Activated CD8-positive, alpha-beta T cell treated with anti-CD3 and anti-CD28 coated beads, Interleukin-2, amount 10 ng/mL, durations not matched to agents 7 days and 5 days (primary cell): ENCODE data around the gene FKBP4. TPM values are rescaled to one million over a fixed set of nuclear protein-coding genes. Genes with fewer than 3 reads are reported as not detected.

Experiments used
- ATAC-seq: fragments of 150-1000 bp; cut with Tn5 transposase; one replicate; pipeline ENCODE4 v1.10.0; 2021; ENCODE audit warnings: moderate library complexity
- CTCF ChIA-PET: fragments of 350-600 bp; sonication (Branson Sonifier 250); formaldehyde crosslinking; loops from one replicate; lab custom pipeline; 2021; ENCODE audit warnings: antibody characterized with exemption; lab: Charles Lee
- POLR2A ChIA-PET: fragments of 350-600 bp; sonication (Branson Sonifier 250); formaldehyde crosslinking; loops from one replicate; lab custom pipeline; 2021; ENCODE audit warnings: antibody characterized with exemption; lab: Charles Lee
- DNase-seq: peaks from one replicate; pipeline ENCODE4 v3.0.0-alpha.2; 2020
- H3K27ac Mint-ChIP-seq: one replicate; pipeline ENCODE4 v1.8.0; 2021; ENCODE audit warnings: mild to moderate bottlenecking, mixed read lengths
- H3K27me3 Mint-ChIP-seq: one replicate; pipeline ENCODE4 v1.8.0; 2021; ENCODE audit warnings: low read depth, mixed read lengths
- H3K36me3 Mint-ChIP-seq: one replicate; pipeline ENCODE4 v1.8.0; 2021; ENCODE audit warnings: low read depth, mixed read lengths
- H3K4me1 Mint-ChIP-seq: one replicate; pipeline ENCODE4 v1.8.0; 2021; ENCODE audit warnings: low read depth, mixed read lengths
- H3K4me3 Mint-ChIP-seq: one replicate; pipeline ENCODE4 v1.8.0; 2021; ENCODE audit warnings: mild to moderate bottlenecking, mixed read lengths
- H3K9me3 Mint-ChIP-seq: one replicate; pipeline ENCODE4 v1.8.0; 2022; ENCODE audit warnings: mixed read lengths; ENCODE audit not compliant: insufficient read depth
- total RNA-seq, 2 experiments: library from RNA; stranded (reverse); gene quantifications; one replicate each; pipeline ENCODE4 v1.2.3, GENCODE V29; 2021

FKBP4 gene
- total RNA-seq, 2 experiments from 2014 or later = 91.5 to 102 TPM

DNA sequence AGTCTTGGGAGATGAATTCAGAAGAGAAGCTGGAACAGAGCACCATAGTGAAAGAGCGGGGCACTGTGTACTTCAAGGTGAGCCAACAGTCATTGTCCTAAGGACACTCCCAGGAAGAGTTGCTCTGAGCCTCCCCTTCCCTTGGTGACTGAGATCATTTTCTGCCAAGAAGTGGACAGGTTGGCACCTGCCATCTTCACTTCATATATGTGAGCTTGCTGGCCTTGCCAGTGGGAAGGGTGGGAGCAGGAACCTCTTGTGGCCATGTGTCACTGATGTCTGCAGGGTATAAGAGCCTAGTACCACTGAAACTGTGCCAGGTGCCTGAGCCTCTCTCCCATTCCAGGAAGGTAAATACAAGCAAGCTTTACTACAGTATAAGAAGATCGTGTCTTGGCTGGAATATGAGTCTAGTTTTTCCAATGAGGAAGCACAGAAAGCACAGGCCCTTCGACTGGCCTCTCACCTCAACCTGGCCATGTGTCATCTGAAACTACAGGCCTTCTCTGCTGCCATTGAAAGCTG is 5.3 kb downstream of the FKBP4 start:
- H3K36me3 Mint-ChIP-seq = peaks cover 78% of the 10 kb centered on the region
- no peaks in the 10 kb centered on the region for H3K9me3 Mint-ChIP-seq
- CTCF ChIA-PET = interaction anchor here (2.4 kb wide), 1 partner anchor 117 kb away, joined by 10 read pairs; no protein-coding TSS in a partner anchor

DNA sequence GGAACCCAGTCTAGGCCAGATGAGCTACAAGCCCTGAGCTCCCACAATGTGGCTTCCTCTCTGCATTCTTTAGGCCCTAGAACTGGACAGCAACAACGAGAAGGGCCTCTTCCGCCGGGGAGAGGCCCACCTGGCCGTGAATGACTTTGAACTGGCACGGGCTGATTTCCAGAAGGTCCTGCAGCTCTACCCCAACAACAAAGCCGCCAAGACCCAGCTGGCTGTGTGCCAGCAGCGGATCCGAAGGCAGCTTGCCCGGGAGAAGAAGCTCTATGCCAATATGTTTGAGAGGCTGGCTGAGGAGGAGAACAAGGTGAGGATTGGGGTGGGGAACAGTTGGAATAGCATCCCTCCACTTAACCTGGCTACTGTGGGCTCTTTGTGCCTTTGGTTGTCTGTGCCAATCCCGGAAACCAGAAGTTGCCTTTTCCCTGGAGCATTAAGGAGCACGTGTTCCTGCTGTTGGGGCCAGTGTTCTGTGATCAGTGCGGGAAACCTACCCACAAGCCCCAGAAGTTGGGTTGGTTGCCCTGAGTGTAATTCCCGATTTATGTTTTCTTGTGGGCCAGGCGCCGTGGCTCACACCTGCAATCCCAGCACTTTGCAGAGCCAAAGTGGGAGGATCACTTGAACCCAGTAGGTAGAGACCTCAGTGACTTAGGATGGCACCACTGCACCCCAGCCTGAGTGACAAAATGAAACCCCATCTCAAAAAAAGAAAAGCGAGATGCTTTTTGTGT is 6.4 kb downstream of the FKBP4 start:
- POLR2A ChIA-PET = interaction anchor here (0.9 to 1.6 kb wide), 2 partner anchors 76 to 110 kb away, joined by 3 to 4 read pairs; partner anchors contain the start of genes FOXM1 and RHNO1
- CTCF ChIA-PET = interaction anchor here (2.4 kb wide), 1 partner anchor 118 kb away, joined by 10 read pairs; no protein-coding TSS in a partner anchor

More for the DNA sequence above, 5.3 kb downstream of the FKBP4 start:
- no peak for DNase-seq
- no peak for ATAC-seq
- no peaks in the 10 kb centered on the region for H3K27me3 Mint-ChIP-seq
- H3K27ac Mint-ChIP-seq = no peak overlapping the region
- POLR2A ChIA-PET = interaction anchor here (0.9 to 1.6 kb wide), 2 partner anchors 77 to 109 kb away, joined by 3 to 4 read pairs; partner anchors contain the start of genes FOXM1 and RHNO1
- H3K4me1 Mint-ChIP-seq = peaks cover 16% of the 10 kb centered on the region
- H3K4me3 Mint-ChIP-seq = no peak overlapping the region

DNA sequence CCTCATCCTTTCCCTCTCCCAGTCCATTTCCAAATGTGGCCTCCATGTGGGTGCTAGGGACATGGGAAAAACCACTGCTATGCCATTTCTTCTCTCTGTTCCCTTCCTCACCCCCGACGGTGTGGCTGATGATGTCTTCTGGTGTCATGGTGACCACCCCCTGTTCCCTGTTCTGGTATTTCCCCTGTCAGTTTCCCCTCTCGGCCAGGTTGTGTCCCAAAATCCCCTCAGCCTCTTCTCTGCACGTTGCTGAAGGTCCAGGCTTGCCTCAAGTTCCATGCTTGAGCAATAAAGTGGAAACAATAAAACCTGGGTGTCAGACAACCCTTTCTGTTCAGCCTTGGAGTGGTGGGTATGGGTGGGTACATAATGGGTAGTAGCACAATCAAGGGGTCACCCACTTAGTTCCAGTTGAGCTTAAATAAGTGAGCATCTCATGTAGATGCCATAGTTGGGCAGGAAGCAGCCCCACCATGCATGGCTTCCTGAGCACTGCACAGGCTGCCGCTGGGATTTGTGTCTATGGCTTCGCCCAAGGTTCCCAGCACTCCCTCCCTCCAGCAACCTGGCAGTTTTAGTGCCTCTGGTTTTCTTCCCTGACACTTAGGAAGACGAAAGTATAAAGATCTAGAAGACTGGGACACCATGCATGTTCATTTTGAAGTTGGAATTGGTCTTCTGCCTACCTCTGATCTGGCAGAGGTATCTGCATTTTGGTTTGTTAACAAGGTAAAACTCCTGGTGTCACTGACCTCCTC is 9.0 kb downstream of the FKBP4 start:
- CTCF ChIA-PET = interaction anchor here (1.5 kb wide), 1 partner anchor 9 kb away, joined by 4 read pairs; the partner anchor contains the start of gene ITFG2
- H3K36me3 Mint-ChIP-seq = peaks cover 61% of the 10 kb centered on the region

More for the DNA sequence above, 6.4 kb downstream of the FKBP4 start:
- Mint-ChIP-seq H3K9me3 (no peaks in the 10 kb centered on the region), H3K4me1 (peaks cover 15% of the 10 kb centered on the region), H3K36me3 (peaks cover 84% of the 10 kb centered on the region), H3K27ac (no peak overlapping the region), H3K4me3 (no peak overlapping the region), H3K27me3 (no peaks in the 10 kb centered on the region)
- no peak for ATAC-seq
- no peak for DNase-seq

DNA sequence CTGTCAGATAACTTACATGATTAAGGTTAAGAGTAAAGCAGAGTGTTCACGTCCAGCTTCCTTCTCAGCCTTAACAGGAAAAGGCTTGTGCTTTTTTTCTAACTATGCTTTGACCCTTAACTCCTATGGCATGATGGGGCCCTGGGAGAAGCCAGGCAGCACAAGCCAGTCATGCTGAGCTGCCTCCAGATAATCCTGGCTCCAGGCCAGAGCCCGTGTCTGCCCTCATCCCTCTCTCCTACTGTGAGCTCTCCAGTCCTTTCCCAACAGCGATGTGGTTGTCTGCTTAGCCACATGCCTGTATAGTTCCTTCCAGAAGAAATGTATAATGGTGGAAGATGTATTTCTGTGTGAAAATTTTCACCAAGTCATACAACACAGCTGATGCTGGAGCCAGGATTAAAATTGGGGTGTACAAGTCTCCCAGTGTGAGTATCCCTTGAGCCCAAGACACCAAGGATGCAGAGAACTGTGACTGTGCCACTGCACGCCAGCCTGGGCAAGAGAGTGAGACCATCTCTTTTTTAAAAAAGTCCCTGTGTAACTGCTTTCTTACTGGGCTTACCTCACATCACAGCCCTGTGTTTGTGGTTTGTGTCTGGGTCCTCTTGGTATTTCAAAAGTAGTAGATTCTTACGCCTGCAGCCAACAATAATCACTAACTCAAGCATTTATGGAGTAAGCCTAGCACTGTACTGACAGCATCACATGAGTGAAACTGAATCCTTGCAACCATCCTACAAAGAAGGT is 9.8 kb downstream of the FKBP4 start:
- H3K36me3 Mint-ChIP-seq = peaks cover 53% of the 10 kb centered on the region
- ChIA-PET POLR2A (no interaction called here), CTCF (interaction anchor here (1.5 kb wide), 1 partner anchor 8 kb away, joined by 4 read pairs; the partner anchor contains the start of gene ITFG2)
- no peaks in the 10 kb centered on the region for H3K27me3 Mint-ChIP-seq
- DNase-seq = no peak
- no peak for ATAC-seq
- no peaks in the 10 kb centered on the region for H3K9me3 Mint-ChIP-seq
- H3K4me3 Mint-ChIP-seq = no peak overlapping the region
- no peak overlapping the region for H3K27ac Mint-ChIP-seq
- peaks cover 2% of the 10 kb centered on the region for H3K4me1 Mint-ChIP-seq

More for the DNA sequence above, 9.0 kb downstream of the FKBP4 start:
- POLR2A ChIA-PET = no interaction called here
- DNase-seq (no peak), ATAC-seq (no peak)
- Mint-ChIP-seq H3K27me3 (no peaks in the 10 kb centered on the region), H3K27ac (no peak overlapping the region), H3K4me3 (no peak overlapping the region), H3K9me3 (no peaks in the 10 kb centered on the region), H3K4me1 (peaks cover 2% of the 10 kb centered on the region)

DNA sequence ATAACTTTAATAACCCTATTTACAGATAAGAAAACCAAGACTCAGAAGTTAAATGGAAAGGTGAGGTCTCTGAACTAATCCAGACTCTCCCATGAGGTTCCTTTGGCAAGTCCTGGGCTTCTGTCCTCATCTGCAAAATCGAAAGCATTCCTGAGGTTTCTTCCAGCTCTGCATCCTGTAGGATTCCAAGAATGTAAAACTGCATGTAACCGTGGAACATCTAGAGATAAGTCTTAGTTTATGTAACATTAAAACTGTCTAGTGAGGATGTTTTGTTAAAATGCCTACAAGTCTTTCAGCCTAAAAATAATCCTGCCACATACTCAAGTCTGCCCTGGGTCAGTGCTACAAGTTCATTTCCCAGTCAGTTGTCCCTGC is 10.4 kb downstream of the FKBP4 start:
- Mint-ChIP-seq H3K27ac (no peak overlapping the region), H3K4me1 (peaks cover 2% of the 10 kb centered on the region), H3K27me3 (no peaks in the 10 kb centered on the region), H3K9me3 (no peaks in the 10 kb centered on the region), H3K4me3 (no peak overlapping the region), H3K36me3 (peaks cover 48% of the 10 kb centered on the region)
- ChIA-PET POLR2A (no interaction called here), CTCF (interaction anchor here (1.5 kb wide), 1 partner anchor 8 kb away, joined by 4 read pairs; the partner anchor contains the start of gene ITFG2)
- ATAC-seq (no peak), DNase-seq (no peak)

DNA sequence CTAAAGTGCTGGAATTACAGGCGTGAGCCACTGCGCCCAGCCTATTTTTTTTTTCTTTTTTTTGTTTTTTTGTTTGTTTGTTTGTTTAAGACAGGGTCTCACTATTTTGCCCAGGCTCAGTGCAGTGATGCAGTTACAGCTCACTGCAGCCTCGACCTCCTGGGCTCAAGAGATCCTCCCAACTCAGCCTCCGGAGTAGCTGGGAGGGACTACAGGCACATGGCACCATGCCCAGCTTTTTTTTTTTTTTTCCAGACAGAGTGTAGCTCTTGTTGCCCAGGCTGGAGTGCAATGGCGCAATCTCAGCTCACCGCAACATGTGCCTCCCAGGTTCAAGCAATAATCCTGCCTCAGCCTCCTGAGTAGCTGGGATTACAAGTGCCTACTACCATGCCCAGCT is 11.9 kb downstream of the FKBP4 start:
- CTCF ChIA-PET = no interaction called here
- Mint-ChIP-seq H3K4me3 (no peak overlapping the region), H3K27me3 (no peaks in the 10 kb centered on the region), H3K9me3 (no peaks in the 10 kb centered on the region), H3K36me3 (peaks cover 35% of the 10 kb centered on the region), H3K4me1 (peaks cover 5% of the 10 kb centered on the region), H3K27ac (no peak overlapping the region)
- DNase-seq (no peak), ATAC-seq (no peak)
- POLR2A ChIA-PET = no interaction called here

DNA sequence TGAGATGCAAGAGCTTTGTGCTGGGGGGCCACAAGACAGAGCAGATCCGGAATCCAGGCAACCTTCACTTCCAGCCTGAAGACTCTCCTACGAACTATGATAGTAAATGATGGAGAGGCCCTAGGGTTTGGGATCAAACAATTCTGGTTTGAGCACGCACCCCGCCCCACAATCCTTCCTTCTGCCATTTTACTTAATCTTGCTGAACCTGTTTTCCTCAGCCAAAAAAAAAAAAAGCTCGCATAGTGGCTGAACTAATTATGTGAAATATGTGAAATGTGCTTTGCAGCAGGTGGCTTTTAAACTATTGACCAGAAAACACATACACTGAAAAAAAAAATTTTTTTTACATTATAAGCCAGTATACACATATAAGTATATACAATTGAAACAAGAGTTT is 17.0 kb downstream of the FKBP4 start:
- ATAC-seq = no peak
- POLR2A ChIA-PET = interaction anchor here (0.6 to 3.2 kb wide), 2 partner anchors 16 to 23 kb away, joined by 3 to 12 read pairs; no protein-coding TSS in a partner anchor
- CTCF ChIA-PET = no interaction called here
- peak overlapping the region; percentile 98 for H3K4me3 Mint-ChIP-seq
- H3K27ac Mint-ChIP-seq = no peak overlapping the region
- DNase-seq = no peak
- no peaks in the 10 kb centered on the region for H3K27me3 Mint-ChIP-seq
- no peaks in the 10 kb centered on the region for H3K9me3 Mint-ChIP-seq
- peaks cover 7% of the 10 kb centered on the region for H3K36me3 Mint-ChIP-seq
- H3K4me1 Mint-ChIP-seq = peaks cover 27% of the 10 kb centered on the region

DNA sequence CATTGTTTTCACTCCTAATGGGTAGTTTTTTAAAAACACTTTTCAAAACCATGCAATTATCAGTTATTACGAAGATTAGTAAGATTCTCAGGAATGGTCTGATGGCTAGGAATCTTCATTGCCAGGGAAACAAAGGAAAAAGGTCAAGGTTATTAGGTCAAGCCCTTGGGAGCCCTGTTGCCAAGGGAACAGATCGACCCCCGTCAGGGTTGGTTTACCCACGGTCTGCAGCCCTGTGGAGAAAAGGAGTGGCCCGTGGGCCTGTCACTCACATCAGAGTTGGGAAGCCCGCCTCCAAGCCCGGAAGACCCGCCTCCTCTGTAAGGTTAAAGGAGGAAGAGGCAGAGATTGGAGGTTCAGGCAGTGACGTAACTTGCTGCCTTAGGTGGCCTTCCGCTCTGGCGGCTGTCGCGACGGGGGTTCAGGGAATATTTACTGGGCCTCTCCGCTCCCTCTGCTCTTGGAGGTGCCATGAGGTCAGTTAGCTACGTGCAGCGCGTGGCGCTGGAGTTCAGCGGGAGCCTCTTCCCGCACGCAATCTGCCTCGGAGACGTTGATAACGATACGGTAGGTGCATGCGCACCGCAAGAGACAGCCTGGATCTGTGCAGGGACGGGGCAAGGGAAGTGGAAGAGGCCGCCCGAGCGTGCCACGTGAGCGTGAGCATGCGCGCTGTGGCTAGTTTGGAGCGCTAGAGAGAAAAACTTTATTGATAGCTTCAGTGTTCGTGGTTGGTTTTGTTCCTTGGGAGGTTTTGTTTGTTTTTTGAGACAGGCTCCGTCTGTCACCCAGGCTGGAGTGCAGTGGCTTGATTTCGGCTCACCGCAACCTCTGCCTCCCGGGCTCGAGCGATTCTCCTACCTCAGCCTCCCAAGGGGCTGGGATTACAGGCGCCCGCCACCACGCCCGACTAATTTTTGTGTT is 17.8 kb downstream of the FKBP4 start, which contains the start of gene ITFG2:
Gene ITFG2 (plus strand): TSS at position 379 of the 924 bp plus-strand sequence. CDS start 93 bp downstream, at position 472.
- Mint-ChIP-seq H3K4me1 (peaks cover 27% of the 10 kb centered on the region), H3K4me3 (peak within 1 kb of the TSS; percentile 98), H3K27ac (peak within 1 kb of the TSS; percentile 99), H3K36me3 (peaks cover 12% of the 10 kb centered on the region), H3K9me3 (no peaks in the 10 kb centered on the region), H3K27me3 (no peaks in the 10 kb centered on the region)
- CTCF ChIA-PET = interaction anchor here (1.1 to 2.2 kb wide), 7 partner anchors 8 to 129 kb away, joined by 3 to 11 read pairs (median 4); no protein-coding TSS in a partner anchor
- DNase-seq (peak; percentile 99), ATAC-seq (peak; percentile 95)
- POLR2A ChIA-PET = interaction anchor here (0.6 to 3.2 kb wide), 6 partner anchors 17 to 260 kb away, joined by 3 to 12 read pairs (median 3); partner anchors contain the start of gene FKBP4

DNA sequence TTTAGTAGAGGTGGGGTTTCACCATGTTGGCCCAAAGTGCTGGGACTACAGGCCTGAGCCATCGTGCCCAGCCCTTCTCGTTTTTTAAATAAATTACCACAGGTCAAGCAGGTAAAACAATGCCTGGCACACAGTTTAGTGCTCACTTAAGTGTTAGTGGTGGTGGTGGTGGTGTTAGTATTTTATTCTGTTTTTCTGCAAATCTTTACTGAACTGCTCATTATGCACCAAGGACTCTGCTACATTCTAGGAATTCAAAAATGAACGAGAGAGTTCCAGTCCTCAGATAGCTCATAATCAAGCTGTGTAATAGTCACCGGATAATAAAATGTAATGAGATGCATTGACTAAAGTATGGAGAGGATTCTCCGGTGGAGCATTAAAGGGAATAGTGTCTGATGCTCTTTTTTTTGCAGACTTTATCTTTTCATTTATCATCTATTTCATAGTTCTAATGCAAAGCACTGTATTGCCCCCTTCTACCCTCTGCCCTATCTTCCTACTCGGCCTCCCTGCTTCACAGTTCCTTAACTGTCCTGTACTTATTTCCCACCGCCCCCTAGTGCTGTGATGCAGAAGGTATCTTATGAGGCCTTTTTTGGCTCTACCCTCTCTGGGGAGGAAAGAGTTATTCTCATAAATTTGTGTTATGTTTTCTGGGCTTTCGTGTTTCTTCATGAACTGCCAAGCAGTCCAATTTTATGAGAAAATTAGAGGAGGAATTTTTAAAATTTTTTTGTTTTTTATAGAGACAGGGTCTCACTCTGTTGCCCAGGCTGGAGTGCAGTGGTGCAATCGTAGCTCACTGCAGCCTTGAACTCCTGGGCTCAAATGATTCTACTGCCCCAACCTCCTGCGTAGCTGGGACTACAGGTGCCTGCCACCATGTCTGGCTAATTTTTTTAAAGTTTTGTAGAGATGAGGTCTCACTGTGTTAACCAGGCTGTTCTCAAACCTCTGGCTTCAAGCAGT is 18.7 kb downstream of the FKBP4 start:
- Mint-ChIP-seq H3K9me3 (no peaks in the 10 kb centered on the region), H3K27ac (peak overlapping the region; percentile 99)
- ATAC-seq = peak; percentile 37

More for the DNA sequence above, 18.7 kb downstream of the FKBP4 start:
- peak; percentile 75 for DNase-seq
- ChIA-PET POLR2A (interaction anchor here (0.5 to 3.2 kb wide), 8 partner anchors 18 to 959 kb away, joined by 3 to 12 read pairs (median 3); partner anchors contain the start of genes FKBP4, FOXM1 and RHNO1), CTCF (interaction anchor here (0.7 to 2.2 kb wide), 14 partner anchors 9 to 130 kb away, joined by 3 to 11 read pairs (median 4); no protein-coding TSS in a partner anchor)
- peaks cover 21% of the 10 kb centered on the region for H3K36me3 Mint-ChIP-seq
- H3K4me1 Mint-ChIP-seq = peaks cover 27% of the 10 kb centered on the region
- H3K27me3 Mint-ChIP-seq = no peaks in the 10 kb centered on the region
- peak overlapping the region; percentile 98 for H3K4me3 Mint-ChIP-seq
